GM21360 (cell line): ENCODE measurements around the gene ACOX3.

ENCODE experiments used
- ATAC-seq: cut with Tn5 transposase; IDR thresholded peaks from one replicate; pipeline ENCODE4 v1.9.1; 2021; ENCODE audit warnings: mild to moderate bottlenecking, moderate library complexity; ENCODE audit not compliant: unreplicated experiment

ACOX3 gene

GRCh38 chr4:8328866-8329559, 111.5 kb downstream of the ACOX3 start:
- ATAC-seq, result no peak

GRCh38 chr4:8328456-8328855, 112.1 kb downstream of the ACOX3 start:
- no peak for ATAC-seq

- no peak for ATAC-seq
Observed at GRCh38 chr4:8326206-8326605, 114.3 kb downstream of the ACOX3 start.

- no peak for ATAC-seq
Observed at GRCh38 chr4:8325291-8325973, 115.1 kb downstream of the ACOX3 start.

GRCh38 chr4:8324640-8325239, 115.8 kb downstream of the ACOX3 start:
- no peak for ATAC-seq

- ATAC-seq, result no peak
Observed at GRCh38 chr4:8323947-8324555, 116.5 kb downstream of the ACOX3 start.

GRCh38 chr4:8322794-8323704, 117.5 kb downstream of the ACOX3 start:
- no peak for ATAC-seq

GRCh38 chr4:8321771-8322170, 118.8 kb downstream of the ACOX3 start:
- ATAC-seq, result no peak

GRCh38 chr4:8321220-8321619, 119.3 kb downstream of the ACOX3 start:
- ATAC-seq, result no peak

- ATAC-seq, result no peak
Observed at GRCh38 chr4:8320386-8320750, 120.2 kb downstream of the ACOX3 start.

- no peak for ATAC-seq
Observed at GRCh38 chr4:8319731-8320385, 120.7 kb downstream of the ACOX3 start.

GRCh38 chr4:8319061-8319460, 121.5 kb downstream of the ACOX3 start:
- no peak for ATAC-seq

- ATAC-seq, result no peak
Observed at GRCh38 chr4:8318509-8318908, 122.0 kb downstream of the ACOX3 start.

- ATAC-seq, result no peak
Observed at GRCh38 chr4:8317474-8317873, 123.0 kb downstream of the ACOX3 start.

GRCh38 chr4:8316911-8317351, 123.6 kb downstream of the ACOX3 start:
- ATAC-seq, result no peak
